ENCODE measurements around the gene MS4A6E. TPM values are rescaled to one million over a fixed set of nuclear protein-coding genes. Genes with fewer than 3 reads are reported as not detected.

Gene MS4A6E
- total and polyA plus RNA-seq, 2 of the 8 experiments (the other 6 are each of a cell fraction or from before 2014, with no cell fraction given) = not detected

- 93% methylated on average over 2 of the region's 2 CpGs; no CpG with 5 or more reads in 1 of the 2 experiments for WGBS, 2 experiments (ENCODE audit: extremely low coverage in 1 of 2, insufficient coverage in 1 of 2, insufficient read length in 1 of 2, insufficient replicate concordance in 2 of 2, low coverage in 1 of 2, low lambda C conversion rate in 2 of 2, missing lambda C conversion rate in 1 of 2)
Observed at GRCh38 chr11:60282286-60282685, 44.8 kb upstream of the MS4A6E start.

More at GRCh38 chr11:60282286-60282685, 44.8 kb upstream of the MS4A6E start:
- Histone ChIP-seq H3K18ac (ENCODE audit: extremely low read depth, low read length) (no peak overlapping the region), H3K9me3 (ENCODE audit: insufficient read depth in 2 of 2, low read depth in 1 of 2, low read length in 1 of 2) (peaks cover 0 to 2% of the 10 kb centered on the region in 2 experiments; a peak in 1 of 4 replicates), H4K20me1 (replicated peaks in 1 of 2; ENCODE audit: control insufficient read depth in 1 of 2, insufficient read depth in 2 of 2, low read length in 2 of 2) (no peaks in the 10 kb centered on the region), H3K79me1 (ENCODE audit: low read depth, low read length) (no peaks in the 10 kb centered on the region), H3K23me2 (ENCODE audit: low read depth, low read length) (no peaks in the 10 kb centered on the region; the same call in 1 of the 2 replicates), H3K36me3 (ENCODE audit: control insufficient read depth in 2 of 4, insufficient read depth in 4 of 4, low read length in 3 of 4) (no peaks in the 10 kb centered on the region), H2BK15ac (ENCODE audit: low read length) (no peak overlapping the region), H2AFZ (ENCODE audit: low read length) (no peak overlapping the region), H4K91ac (replicated peaks; ENCODE audit: insufficient read length, low read length) (no peak overlapping the region), H2BK20ac (ENCODE audit: low read length) (no peak overlapping the region), H3K14ac (ENCODE audit: insufficient read length) (no peak overlapping the region), H3K27me3 (replicated peaks in 1 of 4; ENCODE audit: control insufficient read depth in 3 of 4, extremely low read depth in 1 of 4, insufficient read depth in 3 of 4, low read length in 3 of 4) (no peaks in the 10 kb centered on the region), H3K79me2 (ENCODE audit: control insufficient read depth in 1 of 2, insufficient read depth in 2 of 2, low read length in 2 of 2) (no peaks in the 10 kb centered on the region), H2BK5ac (ENCODE audit: low read depth, low read length) (no peak overlapping the region), H3K4me3 (ENCODE audit: extremely low read depth in 1 of 4, insufficient read depth in 2 of 4, low read depth in 3 of 4, low read length in 4 of 4) (no peak overlapping the region), H2BK120ac (replicated peaks; ENCODE audit: low read depth, low read length) (no peak overlapping the region), H3K4me2 (ENCODE audit: insufficient read depth in 1 of 2, low read depth in 2 of 2, low read length in 2 of 2) (no peak overlapping the region), H3K27ac (ENCODE audit: low read depth, low read length) (no peak overlapping the region), H3K9ac (replicated peaks in 1 of 4; ENCODE audit: extremely low read depth in 1 of 4, low read depth in 3 of 4, low read length in 3 of 4) (no peak overlapping the region), H3K4ac (replicated peaks; ENCODE audit: insufficient read length, low read depth, low read length) (no peak overlapping the region), H4K8ac (ENCODE audit: extremely low read depth, insufficient read depth, low read length) (no peak overlapping the region), H3K4me1 (replicated peaks in 1 of 4; ENCODE audit: control insufficient read depth in 3 of 4, insufficient read depth in 4 of 4, low read length in 3 of 4) (peaks cover 0 to 9% (median 4%) of the 10 kb centered on the region in 4 experiments; a peak in 5 of 7 replicates), H3K56ac (replicated peaks; ENCODE audit: insufficient read length, low read depth, low read length) (no peak overlapping the region), H2BK12ac (ENCODE audit: low read depth, low read length) (no peak overlapping the region), H3K23ac (ENCODE audit: insufficient read length) (no peak overlapping the region), H4K5ac (ENCODE audit: insufficient read length, low read depth, low read length) (no peak overlapping the region), H2AK5ac (ENCODE audit: low read depth, low read length) (no peak overlapping the region)
- POLR2A ChIA-PET (ENCODE audit: partially characterized antibody) = no interaction called here
- FAIRE-seq = no peak
- CTCF ChIA-PET (ENCODE audit: partially characterized antibody) = interaction anchor here (0.7 to 2.1 kb wide), 2 partner anchors 17 to 52 kb away, joined by 3 to 6 read pairs; no protein-coding TSS in a partner anchor
- no peak for TF ChIP-seq JUN (IDR thresholded peaks at IDR 0.05; ENCODE audit: low read depth, low read length)
- no peak for DNase-seq (ENCODE audit: low read depth in 1 of 2, low spot score in 2 of 2)

Measured in H1 (cell line).